GM12873 (cell line): Measurements from ENCODE around the gene STK32B.

Experiments
- TF ChIP-seq, protein P1 (sequence below): IDR thresholded peaks from 2 replicates; pipeline ENCODE4 v1.5.1; 2012; ENCODE audit warnings: low read depth, mild to moderate bottlenecking, moderate library complexity, low read length, control low read depth; ENCODE audit not compliant: insufficient read depth; ENCODE audit errors: missing control alignments

Gene STK32B

DNA sequence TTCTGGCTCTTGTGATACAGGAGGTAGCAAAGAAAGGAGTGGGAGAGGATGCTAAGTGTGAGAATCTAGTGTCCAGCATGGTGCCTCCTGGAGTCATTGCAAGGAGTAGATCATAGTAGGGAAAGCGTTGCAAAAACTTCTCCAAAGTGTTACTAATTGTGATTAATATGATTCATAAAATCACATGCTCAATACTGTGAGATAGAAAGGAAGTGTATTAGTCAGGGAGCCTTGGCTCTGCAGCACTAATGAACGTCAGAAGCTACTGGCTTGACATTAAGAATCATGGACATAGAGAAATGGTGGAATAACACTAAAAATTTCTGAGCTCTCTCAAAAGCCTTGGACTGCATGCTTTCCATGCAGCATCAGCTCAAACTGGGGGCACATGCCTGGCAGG is 358.0 kb downstream of the STK32B start:
- TF ChIP-seq, protein P1, sequence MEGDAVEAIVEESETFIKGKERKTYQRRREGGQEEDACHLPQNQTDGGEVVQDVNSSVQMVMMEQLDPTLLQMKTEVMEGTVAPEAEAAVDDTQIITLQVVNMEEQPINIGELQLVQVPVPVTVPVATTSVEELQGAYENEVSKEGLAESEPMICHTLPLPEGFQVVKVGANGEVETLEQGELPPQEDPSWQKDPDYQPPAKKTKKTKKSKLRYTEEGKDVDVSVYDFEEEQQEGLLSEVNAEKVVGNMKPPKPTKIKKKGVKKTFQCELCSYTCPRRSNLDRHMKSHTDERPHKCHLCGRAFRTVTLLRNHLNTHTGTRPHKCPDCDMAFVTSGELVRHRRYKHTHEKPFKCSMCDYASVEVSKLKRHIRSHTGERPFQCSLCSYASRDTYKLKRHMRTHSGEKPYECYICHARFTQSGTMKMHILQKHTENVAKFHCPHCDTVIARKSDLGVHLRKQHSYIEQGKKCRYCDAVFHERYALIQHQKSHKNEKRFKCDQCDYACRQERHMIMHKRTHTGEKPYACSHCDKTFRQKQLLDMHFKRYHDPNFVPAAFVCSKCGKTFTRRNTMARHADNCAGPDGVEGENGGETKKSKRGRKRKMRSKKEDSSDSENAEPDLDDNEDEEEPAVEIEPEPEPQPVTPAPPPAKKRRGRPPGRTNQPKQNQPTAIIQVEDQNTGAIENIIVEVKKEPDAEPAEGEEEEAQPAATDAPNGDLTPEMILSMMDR: no peak

DNA sequence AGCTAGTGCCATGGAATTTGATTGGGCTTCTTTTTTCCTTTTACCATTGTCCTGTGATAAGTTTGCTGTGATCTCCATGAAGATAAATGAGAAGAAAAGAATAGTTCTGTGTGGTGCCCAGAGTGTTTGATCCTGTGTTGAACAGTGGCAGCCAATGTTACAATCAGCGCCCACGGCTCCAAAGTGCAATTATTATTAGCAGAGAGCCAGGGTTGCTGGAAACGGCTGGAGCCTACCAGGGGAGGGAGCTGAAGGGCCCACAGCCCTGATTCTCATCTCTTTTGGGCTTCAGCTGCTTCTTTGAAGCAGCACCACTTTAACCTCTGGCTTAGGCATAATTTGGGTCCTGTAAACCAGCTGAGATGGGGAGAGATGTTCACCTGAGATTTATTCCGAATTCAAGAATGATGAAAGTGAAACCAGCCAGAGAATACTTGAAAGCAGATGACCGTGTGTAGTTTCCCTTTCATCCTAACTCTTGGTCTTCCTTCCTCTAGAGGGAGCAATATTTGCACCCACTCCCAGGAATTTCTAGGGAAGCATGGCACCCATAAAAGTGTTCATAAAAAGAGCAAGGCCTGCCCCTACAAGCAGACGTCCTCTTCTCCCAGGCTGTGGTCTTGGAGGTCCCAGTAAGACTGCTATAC is 358.8 kb downstream of the STK32B start:
- TF ChIP-seq, protein P1: no peak

DNA sequence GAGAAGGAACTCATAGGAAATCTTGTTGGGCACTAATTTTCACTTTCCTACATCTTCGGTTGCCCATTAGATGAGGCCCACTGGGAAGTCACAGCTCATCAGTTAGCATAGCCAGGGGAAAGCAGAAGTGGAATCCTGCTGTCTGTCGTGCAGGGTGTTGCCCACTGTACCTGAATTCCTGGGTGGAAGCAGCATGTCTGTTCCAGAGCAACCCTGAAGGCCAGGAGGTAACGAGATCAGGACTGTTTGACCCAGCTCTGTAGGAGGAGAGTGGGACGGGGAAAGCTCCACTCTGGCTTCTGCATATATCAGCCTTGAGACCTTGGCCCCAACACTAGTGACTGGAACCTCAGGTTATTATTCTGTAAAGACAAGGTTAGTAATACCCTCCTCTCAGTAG is 361.0 kb downstream of the STK32B start:
- TF ChIP-seq, protein P1: no peak

DNA sequence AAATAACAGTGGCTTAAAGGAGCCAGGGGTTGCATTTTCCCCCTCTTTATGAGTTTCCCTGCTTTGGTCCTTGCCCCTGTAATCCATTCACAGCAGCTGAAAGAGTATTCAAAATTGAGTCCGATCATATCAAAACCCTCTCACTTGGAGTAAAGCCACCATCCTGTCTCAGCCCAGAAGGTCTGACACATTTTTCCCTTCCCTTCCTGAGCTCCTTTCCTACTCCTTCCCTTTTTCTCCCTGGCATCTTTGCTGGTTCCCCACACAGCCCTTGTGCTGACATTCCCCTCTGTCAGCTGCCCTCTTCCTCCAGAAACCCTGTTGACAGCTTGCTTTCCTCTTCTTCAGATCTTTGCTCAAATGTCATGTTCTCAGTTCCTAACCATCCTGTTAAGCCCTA is 361.5 kb downstream of the STK32B start:
- TF ChIP-seq, protein P1: no peak

DNA sequence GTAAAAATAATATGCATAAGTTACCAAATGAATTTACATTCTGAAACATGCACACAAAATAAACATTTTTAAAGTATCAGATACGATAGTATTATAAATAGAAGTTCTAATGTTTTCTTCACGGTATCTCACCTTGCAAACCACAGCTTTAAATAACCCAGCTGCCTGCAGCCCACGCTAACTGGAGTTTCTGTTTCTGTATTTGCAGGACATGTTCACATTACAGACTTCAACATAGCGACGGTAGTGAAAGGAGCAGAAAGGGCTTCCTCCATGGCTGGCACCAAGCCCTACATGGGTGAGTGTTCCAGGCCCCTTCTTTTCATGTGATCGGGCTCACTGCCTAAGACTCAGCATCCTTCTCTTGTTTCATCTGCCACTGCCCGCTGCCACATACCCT is 365.4 kb downstream of the STK32B start:
- TF ChIP-seq, protein P1: no peak

DNA sequence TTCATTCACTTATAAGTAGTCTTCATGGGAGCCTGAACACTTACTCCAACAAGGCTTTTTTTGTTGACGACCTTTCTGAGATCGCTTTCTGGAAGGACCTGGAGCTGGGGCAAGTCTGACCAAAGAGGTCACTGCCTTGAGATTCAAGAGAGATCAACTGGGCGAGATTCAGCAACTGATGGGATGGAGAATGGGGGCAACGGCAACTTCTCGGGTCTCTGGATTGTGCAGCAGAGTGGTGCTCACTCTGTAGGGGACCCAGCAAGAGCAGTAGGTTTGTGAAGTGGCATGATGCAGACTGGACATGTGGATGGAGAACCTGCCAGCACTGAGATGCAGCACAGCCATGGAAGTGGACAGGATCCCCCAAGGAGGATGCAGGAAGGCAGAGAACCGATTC is 369.0 kb downstream of the STK32B start:
- TF ChIP-seq, protein P1: no peak

DNA sequence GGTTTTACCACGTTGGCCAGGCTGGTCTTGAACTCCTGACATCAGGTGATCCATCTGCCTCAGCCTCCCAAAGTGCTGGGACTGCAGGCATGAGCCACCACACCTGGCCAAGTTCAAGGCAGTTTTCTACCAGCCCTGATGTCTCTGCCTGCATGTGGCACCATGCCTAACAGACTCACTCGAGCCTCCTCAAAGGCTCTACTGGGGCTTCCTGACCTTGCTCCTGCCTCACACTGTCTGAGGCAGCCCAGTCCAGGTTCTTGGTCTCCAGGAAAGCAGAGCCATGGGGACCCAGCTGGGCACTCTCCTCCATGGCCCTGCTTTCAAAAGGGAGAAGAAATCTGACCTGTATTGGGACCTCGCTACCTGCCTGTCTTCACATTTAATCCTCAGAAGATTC is 370.1 kb downstream of the STK32B start:
- TF ChIP-seq, protein P1: no peak

DNA sequence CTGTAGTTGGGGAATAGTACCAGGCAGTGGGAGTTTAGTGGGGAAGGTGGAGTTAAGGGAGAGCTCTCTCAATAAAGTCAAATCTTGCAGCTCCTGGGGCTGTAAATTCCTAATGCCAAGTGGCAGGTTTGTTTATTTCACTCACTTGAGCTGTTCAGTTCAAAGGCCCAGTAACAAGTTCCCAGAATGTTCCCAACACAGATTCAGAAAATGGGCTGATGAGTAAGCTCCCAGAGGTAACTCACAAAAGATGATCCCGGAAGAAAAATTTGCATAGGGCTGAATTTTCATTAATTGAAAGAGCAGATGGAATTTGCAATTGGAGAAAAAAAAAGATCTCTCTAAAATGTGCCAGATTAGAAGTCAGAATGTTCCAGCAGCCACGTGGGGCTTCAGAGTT is 370.9 kb downstream of the STK32B start:
- TF ChIP-seq, protein P1: no peak
